Activated CD4-positive, alpha-beta T cell treated with anti-CD3 and anti-CD28 coated beads for 24 hours (primary cell): Measurements from ENCODE around the gene SLC10A1.
"Not testable (repeated sequence)": the region's sequence is repeated elsewhere in the genome, so short reads cannot be mapped to it uniquely, and the experiment has no call there.

ENCODE experiments used
- DNase-seq, 2 donors: peaks; one replicate each; pipeline ENCODE4 v3.0.0-alpha.2; 2020; ENCODE audit warnings: low read depth in 2 of 2

The SLC10A1 gene

DNA sequence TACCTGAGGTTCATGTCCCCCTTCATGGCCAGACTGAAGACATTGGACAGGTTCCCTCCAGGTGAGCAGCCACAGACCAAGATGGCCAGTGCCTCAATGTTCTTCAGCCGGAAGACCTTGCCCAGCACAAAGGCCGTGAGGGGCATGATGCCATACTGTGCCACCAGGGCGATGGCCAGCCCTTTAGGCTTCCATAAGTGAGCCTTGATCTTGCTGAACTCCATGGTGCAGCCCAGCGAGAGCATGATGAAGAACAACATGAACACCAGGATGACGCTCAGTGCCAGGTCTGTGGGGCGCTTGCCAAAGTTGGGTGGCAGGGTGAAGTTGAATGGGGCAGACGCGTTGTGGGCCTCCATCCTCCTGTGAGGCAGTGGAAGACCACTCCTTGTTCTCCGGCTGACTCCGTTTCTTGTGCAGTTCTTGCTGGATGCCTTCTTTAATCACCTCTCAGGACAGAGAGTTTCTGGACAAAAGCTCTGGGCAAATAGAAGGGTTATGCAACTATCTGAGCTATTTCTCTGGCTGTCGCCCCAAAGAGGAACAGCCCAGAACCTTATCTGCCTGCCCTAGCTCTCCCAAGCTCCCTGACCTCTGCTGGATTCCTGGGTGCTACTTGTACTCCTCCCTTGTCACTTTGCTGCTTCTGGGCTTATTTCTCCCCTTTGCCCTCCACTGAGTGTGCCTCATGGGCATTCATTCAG is at the start of gene SLC10A1:
SLC10A1 (minus strand) TSS at position 445 of the 704 bp plus-strand sequence; CDS start at position 359, 86 bp downstream.
- no peak for DNase-seq

- DNase-seq, result no peak
These were observed 48.7 kb upstream of the SLC10A1 start for GRCh38 chr14:69845787-69846186.

GRCh38 chr14:69845050-69845581 is 48.1 kb upstream of the SLC10A1 start:
- no peak for DNase-seq

DNA sequence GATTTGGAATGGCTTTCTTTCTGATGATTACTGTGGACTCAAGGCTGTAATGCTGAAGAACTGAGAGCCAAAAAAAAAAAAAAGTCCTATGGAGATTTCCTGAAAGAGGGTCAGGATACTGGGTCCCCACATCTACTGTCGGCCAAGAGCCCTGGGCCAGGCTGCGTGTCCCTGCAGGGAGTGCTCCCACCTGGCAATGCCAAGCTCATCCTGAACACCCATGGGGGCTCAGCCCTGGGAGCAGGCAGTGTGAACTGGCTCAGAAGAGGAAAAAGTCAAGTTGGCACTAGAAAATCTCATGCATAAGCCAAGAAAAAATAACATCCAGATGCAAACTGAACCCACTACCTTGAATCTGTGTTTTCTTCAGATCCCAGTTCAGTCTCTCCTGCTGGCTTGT is 47.1 kb upstream of the SLC10A1 start:
- no peak for DNase-seq

GRCh38 chr14:69842686-69843420 is 45.8 kb upstream of the SLC10A1 start:
- no peak for DNase-seq

- DNase-seq, result no peak
These were observed 44.6 kb upstream of the SLC10A1 start for GRCh38 chr14:69841656-69842055.

DNA sequence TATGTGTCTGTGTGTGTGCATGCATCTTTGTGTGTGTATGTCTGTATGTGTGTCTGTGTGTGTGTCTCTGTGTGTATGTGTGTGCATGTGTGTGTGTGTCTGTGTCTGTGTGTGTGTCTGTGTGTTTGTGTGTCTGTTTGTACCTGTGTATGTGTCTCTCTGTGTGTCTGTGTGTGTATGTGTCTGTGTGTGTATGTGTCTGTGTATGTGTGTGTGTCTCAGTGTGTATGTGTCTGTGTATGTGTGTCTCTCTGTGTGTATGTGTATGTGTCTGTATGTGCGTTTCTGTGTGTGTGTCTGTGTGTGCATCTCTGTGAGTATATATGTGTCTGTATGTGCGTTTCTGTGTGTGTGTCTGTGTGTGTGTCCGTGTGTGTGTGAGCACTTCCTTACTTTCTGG is 42.6 kb upstream of the SLC10A1 start:
- DNase-seq, result no peak

GRCh38 chr14:69838881-69839416 is 41.9 kb upstream of the SLC10A1 start:
- DNase-seq, result no peak

- DNase-seq, result no peak
These were observed 31.8 kb upstream of the SLC10A1 start for GRCh38 chr14:69828879-69829278.

- no peak for DNase-seq
These were observed 31.3 kb upstream of the SLC10A1 start for GRCh38 chr14:69828354-69828753.

GRCh38 chr14:69827560-69827959 is 30.5 kb upstream of the SLC10A1 start:
- no peak for DNase-seq

- no peak for DNase-seq
These were observed 25.4 kb upstream of the SLC10A1 start for GRCh38 chr14:69822456-69822855.

DNA sequence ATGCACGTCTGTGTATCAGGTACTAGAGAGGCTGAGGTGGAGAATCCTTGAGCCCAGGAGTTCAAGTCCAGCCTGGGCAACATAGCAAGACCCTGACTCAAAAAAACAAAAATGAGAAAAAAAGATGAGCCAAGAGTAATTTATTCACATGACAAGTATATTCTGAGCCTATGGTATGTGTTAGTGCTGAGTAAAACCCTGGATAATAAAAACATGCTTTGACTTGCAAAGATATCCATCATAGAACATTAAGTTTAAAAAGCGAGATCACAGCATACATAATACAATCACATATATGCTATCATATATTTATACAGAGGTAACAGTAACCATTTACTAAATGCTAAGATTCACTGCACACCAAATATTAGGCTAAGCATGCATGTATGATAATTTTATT is 23.9 kb upstream of the SLC10A1 start:
- no peak for DNase-seq

DNA sequence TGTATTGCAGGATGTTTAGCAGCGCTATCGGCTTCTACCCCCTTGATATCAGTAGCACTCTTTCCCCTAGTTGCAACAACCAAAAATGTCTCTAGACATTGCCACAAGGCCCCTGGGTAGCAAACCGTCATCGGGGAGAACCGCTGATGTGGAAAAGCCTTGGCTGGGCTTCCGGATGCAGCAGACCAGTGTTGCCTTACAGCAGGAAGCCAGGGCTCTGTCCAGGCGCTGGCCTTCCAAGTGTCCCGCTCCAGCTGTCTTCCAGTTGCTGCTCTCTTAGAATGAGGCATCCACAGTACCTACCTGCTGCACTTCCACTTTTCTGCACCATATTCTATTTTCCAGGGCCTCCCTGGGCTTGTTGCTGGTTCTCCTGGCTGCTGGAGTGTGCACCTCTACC is 22.6 kb upstream of the SLC10A1 start:
- no peak for DNase-seq

GRCh38 chr14:69818758-69819191 is 21.7 kb upstream of the SLC10A1 start:
- DNase-seq, result peak in 1 of 2 donors; percentile 72

DNA sequence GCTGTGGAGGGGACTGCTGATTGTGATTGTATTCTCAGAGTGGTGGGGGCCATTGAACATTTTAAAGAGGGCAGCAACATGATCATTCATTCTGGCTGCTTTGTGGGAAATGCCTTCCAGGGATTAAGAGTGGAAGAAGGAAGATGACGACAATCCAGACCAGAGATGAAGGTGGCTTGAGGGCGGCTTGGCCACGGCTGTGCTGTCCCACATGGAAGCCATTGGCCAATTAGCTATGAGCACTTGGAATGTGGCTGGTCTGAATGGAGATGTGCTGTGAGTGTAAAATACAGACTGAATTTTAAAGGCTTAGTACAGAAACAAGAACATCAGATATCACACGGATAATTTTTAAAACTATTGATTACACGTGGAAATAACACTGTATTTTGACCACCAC is 19.2 kb upstream of the SLC10A1 start:
- no peak for DNase-seq

- DNase-seq, result no peak
These were observed 18.5 kb upstream of the SLC10A1 start for GRCh38 chr14:69815556-69815955.

GRCh38 chr14:69814397-69814796 is 17.4 kb upstream of the SLC10A1 start:
- no peak for DNase-seq

DNA sequence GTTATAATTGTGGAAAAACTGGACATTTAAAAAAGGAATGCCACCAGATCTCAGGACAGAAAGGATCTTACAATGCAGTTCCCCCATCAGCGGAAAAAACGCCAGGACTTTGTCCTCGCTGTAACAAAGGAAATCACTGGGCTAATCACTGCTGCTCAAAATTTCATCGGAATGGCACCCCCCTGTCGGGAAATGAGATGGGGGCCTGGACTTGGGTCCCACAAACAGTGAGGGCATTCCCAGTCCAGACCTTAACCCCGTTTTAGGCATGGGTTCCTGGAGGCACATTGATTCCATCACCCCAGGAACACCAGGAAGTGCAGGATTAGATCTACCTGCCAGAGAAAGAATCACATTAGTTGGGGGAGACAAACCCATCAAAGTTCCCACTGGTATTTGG is 16.3 kb upstream of the SLC10A1 start:
- DNase-seq, result not testable (repeated sequence)

DNA sequence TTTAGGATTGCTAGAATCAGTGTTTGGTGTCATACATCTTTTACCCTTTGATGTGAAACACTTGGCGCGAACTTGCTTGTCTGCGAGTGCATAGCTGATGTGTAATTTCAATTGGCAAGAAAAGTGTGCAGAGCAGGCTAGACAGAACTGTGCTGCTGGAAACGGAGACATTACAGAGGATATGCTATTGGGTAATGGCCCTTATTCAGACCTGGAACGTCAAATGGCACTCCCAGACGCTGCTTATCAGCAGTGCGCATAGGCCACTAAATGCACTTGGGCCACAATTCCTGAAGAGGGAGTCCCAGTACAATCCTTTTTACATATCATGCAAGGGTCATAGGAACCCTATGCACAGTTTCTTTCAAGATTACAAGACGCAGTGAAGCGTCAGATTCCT is 15.7 kb upstream of the SLC10A1 start:
- no peak for DNase-seq

DNA sequence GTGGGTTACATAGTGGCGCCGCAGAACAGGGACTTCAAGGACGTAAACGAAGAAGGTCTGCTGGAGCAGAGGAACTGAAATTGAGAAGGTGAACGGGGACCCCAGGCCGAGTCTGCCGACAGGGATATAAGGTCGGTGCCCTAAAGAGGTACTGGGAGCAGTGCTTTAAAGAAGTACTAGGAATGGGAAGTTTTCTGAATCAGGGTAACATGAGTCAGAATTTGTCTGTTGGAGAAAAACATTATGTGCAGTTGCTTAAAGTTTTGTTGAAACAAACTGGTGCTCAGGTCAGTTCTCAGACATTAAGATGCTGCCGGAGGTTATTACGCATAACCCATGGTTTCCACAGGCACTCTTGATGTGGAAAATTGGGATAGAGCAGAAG is 14.8 kb upstream of the SLC10A1 start:
- DNase-seq, result no peak

GRCh38 chr14:69811227-69811867 is 14.3 kb upstream of the SLC10A1 start:
- DNase-seq, result no peak
